Neuronal stem cell (in vitro differentiated cells): ENCODE measurements around the gene SH3RF2.
"Not testable (repeated sequence)": the region's sequence is repeated elsewhere in the genome, so short reads cannot be mapped to it uniquely, and the experiment has no call there.

Experiments
- DNase-seq: peaks from one replicate; pipeline ENCODE4 v3.0.0-alpha.2; 2013; ENCODE audit warnings: low spot score
- H2AFZ ChIP-seq: one replicate; pipeline ENCODE4 v1.6.1; 2013; ENCODE audit warnings: mild to moderate bottlenecking, low read length, inconsistent platforms
- H2AK5ac ChIP-seq: 2 replicates; pipeline ENCODE4 v1.6.1; 2013; ENCODE audit warnings: low read depth, mild to moderate bottlenecking, inconsistent platforms, low read length, moderate library complexity, mixed read lengths
- H2BK120ac ChIP-seq: 2 replicates; pipeline ENCODE4 v1.6.1; 2013; ENCODE audit warnings: low read depth, mild to moderate bottlenecking, inconsistent platforms, low read length, moderate library complexity, mixed read lengths
- H2BK12ac ChIP-seq: one replicate; pipeline ENCODE4 v1.6.1; 2013; ENCODE audit warnings: low read length, inconsistent platforms
- H2BK15ac ChIP-seq: 2 replicates; pipeline ENCODE4 v1.6.1; 2013; ENCODE audit warnings: mild to moderate bottlenecking, low read length, inconsistent platforms, mixed read lengths
- H2BK5ac ChIP-seq: one replicate; pipeline ENCODE4 v1.6.1; 2013; ENCODE audit warnings: inconsistent platforms, mild to moderate bottlenecking, low read length, moderate library complexity
- H3K14ac ChIP-seq: one replicate; pipeline ENCODE4 v1.6.1; 2013; ENCODE audit warnings: low read length, inconsistent platforms
- H3K18ac ChIP-seq: 2 replicates; pipeline ENCODE4 v1.6.1; 2013; ENCODE audit warnings: low read length, inconsistent platforms
- H3K23ac ChIP-seq: 2 replicates; pipeline ENCODE4 v1.6.1; 2013; ENCODE audit warnings: low read depth, mild to moderate bottlenecking, mixed read lengths, low read length, inconsistent platforms; ENCODE audit not compliant: poor library complexity
- H3K27ac ChIP-seq: replicated peaks from 3 replicates; pipeline ENCODE4 v1.5.1; 2013; ENCODE audit warnings: low read length, inconsistent platforms
- H3K27me3 ChIP-seq, 3 experiments: 2 replicates each; pipeline ENCODE4 v1.6.1; 2013; ENCODE audit warnings: low read length in 3 of 3, mild to moderate bottlenecking in 2 of 3, inconsistent platforms in 1 of 3, low read depth in 1 of 3, mixed read lengths in 1 of 3, moderate library complexity in 1 of 3; ENCODE audit not compliant: control insufficient read depth in 3 of 3, insufficient read depth in 3 of 3
- H3K36me3 ChIP-seq, 2 donors: replicated peaks in 1 of 2; 2 replicates each; pipeline ENCODE4 v1.6.1; 2013; ENCODE audit warnings: low read length in 2 of 2; ENCODE audit not compliant: control insufficient read depth in 2 of 2, insufficient read depth in 2 of 2
- H3K4ac ChIP-seq: 2 replicates; pipeline ENCODE4 v1.6.1; 2013; ENCODE audit warnings: inconsistent platforms, mild to moderate bottlenecking, low read length, moderate library complexity
- H3K4me1 ChIP-seq, 2 donors: 1 replicate in 1 of 2; 2 replicates in 1 of 2; pipeline ENCODE4 v1.6.1; 2013; ENCODE audit warnings: low read length in 2 of 2, low read depth in 1 of 2; ENCODE audit not compliant: control insufficient read depth in 2 of 2, insufficient read depth in 1 of 2
- H3K4me2 ChIP-seq: one replicate; pipeline ENCODE4 v1.6.1; 2013; ENCODE audit warnings: mild to moderate bottlenecking, low read length, inconsistent platforms; ENCODE audit not compliant: insufficient read depth, poor library complexity, severe bottlenecking
- H3K4me3 ChIP-seq, 2 donors: 2 replicates each; pipeline ENCODE4 v1.5.1; 2013; ENCODE audit warnings: low read length in 2 of 2, mild to moderate bottlenecking in 2 of 2, inconsistent platforms in 1 of 2, moderate library complexity in 1 of 2
- H3K79me1 ChIP-seq: one replicate; pipeline ENCODE4 v1.6.1; 2013; ENCODE audit warnings: low read depth, mild to moderate bottlenecking, inconsistent platforms, low read length, moderate library complexity
- H3K9ac ChIP-seq: one replicate; pipeline ENCODE4 v1.6.1; 2013; ENCODE audit warnings: mild to moderate bottlenecking, low read depth, low read length, inconsistent platforms; ENCODE audit not compliant: poor library complexity
- H3K9me3 ChIP-seq, 2 donors: replicated peaks in 1 of 2; 2 replicates each; pipeline versions ENCODE3 to v1.6.1; 2013; ENCODE audit warnings: low read length in 2 of 2, mild to moderate bottlenecking in 2 of 2, inconsistent platforms in 1 of 2, low read depth in 1 of 2, mixed read lengths in 1 of 2, moderate library complexity in 1 of 2; ENCODE audit not compliant: control insufficient read depth in 2 of 2, insufficient read depth in 1 of 2
- H4K8ac ChIP-seq: one replicate; pipeline ENCODE4 v1.6.1; 2013; ENCODE audit warnings: low read depth, mild to moderate bottlenecking, inconsistent platforms, low read length, moderate library complexity
- H4K91ac ChIP-seq: one replicate; pipeline ENCODE4 v1.6.1; 2013; ENCODE audit warnings: low read length, low read depth, mild to moderate bottlenecking, inconsistent platforms; ENCODE audit not compliant: poor library complexity
- WGBS, 2 donors: extraction: QIAGEN DNeasy Blood & Tissue Kit; methylation state at CpG; one replicate each; pipeline ENCODE4 v1.1.7; 2013; ENCODE audit warnings: missing lambda C conversion rate in 2 of 2, mixed read lengths in 1 of 2; ENCODE audit not compliant: insufficient read length in 2 of 2, insufficient replicate concordance in 1 of 2; ENCODE audit errors: extremely low coverage in 2 of 2; 5-methylcytosine and 5-hydroxymethylcytosine counted together

SH3RF2 gene

DNA sequence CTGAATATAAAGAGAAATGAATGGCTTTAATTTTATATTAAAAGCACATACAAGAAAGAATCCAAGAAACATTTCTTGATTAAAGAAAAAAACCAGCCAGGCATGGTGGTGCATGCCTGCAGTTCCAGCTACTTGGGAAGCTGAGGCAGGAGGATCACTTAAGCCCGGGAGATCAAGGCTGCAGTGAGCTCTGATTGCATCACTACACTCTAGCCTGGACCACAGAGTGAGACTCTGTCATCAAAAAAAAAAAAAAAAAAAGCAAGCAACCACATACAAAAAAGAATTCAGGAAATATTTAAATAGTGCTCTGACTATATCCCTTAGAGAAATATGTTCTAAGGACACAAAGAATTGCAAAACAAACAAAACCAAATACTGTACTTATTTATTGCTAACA lies 171.5 kb downstream of the SH3RF2 start:
- Histone ChIP-seq H3K18ac (no peak overlapping the region), H4K91ac (no peak overlapping the region), H3K9me3 (no peaks in the 10 kb centered on the region), H4K8ac (no peak overlapping the region), H3K36me3 (peaks cover 0 to 28% of the 10 kb centered on the region in 2 donors), H2BK5ac (no peak overlapping the region), H3K4me1 (no peaks in the 10 kb centered on the region), H3K9ac (no peak overlapping the region), H3K4me3 (no peak overlapping the region), H3K79me1 (no peaks in the 10 kb centered on the region), H2BK120ac (no peak overlapping the region), H3K4ac (no peak overlapping the region), H3K14ac (no peak overlapping the region), H3K23ac (no peak overlapping the region), H2BK12ac (no peak overlapping the region), H3K27me3 (no peaks in the 10 kb centered on the region), H2BK15ac (no peak overlapping the region), H2AK5ac (no peak overlapping the region), H2AFZ (no peak overlapping the region), H3K4me2 (no peak overlapping the region), H3K27ac (no peak overlapping the region)
- no peak for DNase-seq
- no CpG with 5 or more reads among the region's 1 CpG for WGBS, 2 donors

DNA sequence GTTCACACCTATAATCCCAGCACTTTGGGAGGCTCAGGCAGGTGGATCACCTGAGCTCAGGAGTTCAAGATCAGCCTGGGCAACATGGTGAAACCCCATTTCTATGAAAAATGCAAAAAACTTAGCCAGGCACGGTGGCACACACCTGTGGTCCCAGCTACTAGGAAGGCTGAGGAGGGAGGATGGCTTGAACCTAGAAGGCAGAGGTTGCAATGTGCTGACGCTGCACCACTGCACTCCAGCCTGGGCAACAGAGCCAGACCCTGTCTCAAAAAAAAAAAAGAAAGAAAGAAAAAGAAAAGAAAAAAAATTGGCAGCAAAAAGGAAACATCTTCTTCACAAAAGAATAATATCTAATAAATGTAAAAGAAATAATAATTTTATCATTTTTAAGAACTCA lies 172.5 kb downstream of the SH3RF2 start:
- not testable (repeated sequence) for H3K18ac ChIP-seq, H3K4me3 ChIP-seq, DNase-seq, H3K4me1 ChIP-seq, H3K14ac ChIP-seq, H3K9ac ChIP-seq, H4K8ac ChIP-seq, H2BK15ac ChIP-seq, H3K79me1 ChIP-seq, H2BK5ac ChIP-seq, H3K27me3 ChIP-seq, H2AK5ac ChIP-seq, H2AFZ ChIP-seq, H3K4ac ChIP-seq, H3K27ac ChIP-seq, H3K4me2 ChIP-seq, H2BK12ac ChIP-seq, H3K9me3 ChIP-seq, H2BK120ac ChIP-seq, H3K23ac ChIP-seq, H4K91ac ChIP-seq
- peaks cover 0 to 38% of the 10 kb centered on the region in 2 donors for H3K36me3 ChIP-seq
- WGBS, 2 donors: no CpG with 5 or more reads among the region's 2 CpGs

DNA sequence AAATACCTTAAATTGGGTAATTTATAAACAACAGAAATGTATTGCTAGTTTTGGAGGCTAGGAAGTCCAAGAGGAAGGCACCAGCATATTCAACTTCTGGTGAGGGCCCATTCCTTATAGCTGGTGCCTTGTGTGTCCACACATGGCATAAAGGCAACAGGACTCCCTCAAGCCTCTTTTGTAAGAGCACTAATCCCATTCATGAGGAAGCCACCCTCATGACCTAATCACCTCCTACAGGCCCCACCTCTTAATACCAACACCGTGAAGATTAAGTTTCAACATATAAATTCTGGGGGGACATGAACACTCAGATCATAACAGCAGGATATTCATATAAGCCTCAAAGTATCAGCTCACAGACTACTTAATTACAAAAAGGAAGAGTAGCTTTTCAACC lies 173.0 kb downstream of the SH3RF2 start:
- no peak overlapping the region for H2BK5ac ChIP-seq
- H3K27ac ChIP-seq: no peak overlapping the region
- no peaks in the 10 kb centered on the region for H3K4me1 ChIP-seq
- no peak overlapping the region for H2AK5ac ChIP-seq
- no peak overlapping the region for H2BK15ac ChIP-seq
- H3K4me3 ChIP-seq: no peak overlapping the region
- H3K23ac ChIP-seq: no peak overlapping the region
- no peak overlapping the region for H4K91ac ChIP-seq
- H3K27me3 ChIP-seq: no peaks in the 10 kb centered on the region
- H2AFZ ChIP-seq: no peak overlapping the region
- no peak overlapping the region for H3K18ac ChIP-seq
- no peaks in the 10 kb centered on the region for H3K9me3 ChIP-seq
- no CpG with 5 or more reads among the region's 1 CpG for WGBS, 2 donors
- H3K14ac ChIP-seq: no peak overlapping the region
- no peak overlapping the region for H3K4ac ChIP-seq
- H3K79me1 ChIP-seq: peaks cover under 1% of the 10 kb centered on the region
- H4K8ac ChIP-seq: no peak overlapping the region
- H3K4me2 ChIP-seq: no peak overlapping the region
- no peak overlapping the region for H2BK120ac ChIP-seq
- H3K9ac ChIP-seq: no peak overlapping the region
- H2BK12ac ChIP-seq: no peak overlapping the region
- H3K36me3 ChIP-seq: peaks cover 0 to 41% of the 10 kb centered on the region in 2 donors
- no peak for DNase-seq

DNA sequence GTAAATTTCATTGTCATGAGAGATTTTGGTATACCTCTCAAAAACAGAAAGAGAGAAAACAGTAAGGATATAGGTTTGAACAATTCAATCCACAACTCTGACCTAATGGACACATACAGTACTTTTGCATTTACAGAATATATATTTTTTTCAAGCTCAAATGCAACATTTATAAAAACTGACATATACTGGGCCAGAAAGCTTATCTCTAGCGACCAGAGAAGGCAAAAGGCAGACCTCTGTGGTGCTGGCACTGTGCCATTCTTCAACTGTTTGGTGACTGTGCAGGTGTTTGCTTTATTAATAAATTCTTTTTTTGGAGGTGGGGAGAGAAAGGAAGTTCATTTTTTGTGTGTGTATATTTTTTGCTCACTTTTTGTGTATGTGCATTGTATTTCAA lies 175.0 kb downstream of the SH3RF2 start:
- Histone ChIP-seq H3K79me1 (peaks cover 2% of the 10 kb centered on the region), H3K9me3 (no peaks in the 10 kb centered on the region), H3K27me3 (no peaks in the 10 kb centered on the region), H3K36me3 (peaks cover 0 to 52% of the 10 kb centered on the region in 2 donors), H2BK5ac (no peak overlapping the region), H4K91ac (no peak overlapping the region), H3K4me2 (no peak overlapping the region), H3K23ac (no peak overlapping the region), H2BK120ac (no peak overlapping the region), H3K4me1 (peaks cover 0 to 3% of the 10 kb centered on the region in 2 donors), H3K4me3 (no peak overlapping the region), H2AK5ac (no peak overlapping the region), H2BK12ac (no peak overlapping the region), H2BK15ac (no peak overlapping the region), H4K8ac (no peak overlapping the region), H3K14ac (no peak overlapping the region), H3K9ac (no peak overlapping the region), H2AFZ (no peak overlapping the region), H3K4ac (no peak overlapping the region), H3K18ac (no peak overlapping the region), H3K27ac (no peak overlapping the region)
- no CpG with 5 or more reads among the region's 1 CpG for WGBS, 2 donors
- no peak for DNase-seq
